Measurements from ENCODE around the gene IP6K3. TPM values are rescaled to one million over a fixed set of nuclear protein-coding genes. Genes with fewer than 3 reads are reported as not detected.

The IP6K3 gene
- total RNA-seq, 2 donors from 2014 or later = 2.5 to 3.1 TPM

DNA sequence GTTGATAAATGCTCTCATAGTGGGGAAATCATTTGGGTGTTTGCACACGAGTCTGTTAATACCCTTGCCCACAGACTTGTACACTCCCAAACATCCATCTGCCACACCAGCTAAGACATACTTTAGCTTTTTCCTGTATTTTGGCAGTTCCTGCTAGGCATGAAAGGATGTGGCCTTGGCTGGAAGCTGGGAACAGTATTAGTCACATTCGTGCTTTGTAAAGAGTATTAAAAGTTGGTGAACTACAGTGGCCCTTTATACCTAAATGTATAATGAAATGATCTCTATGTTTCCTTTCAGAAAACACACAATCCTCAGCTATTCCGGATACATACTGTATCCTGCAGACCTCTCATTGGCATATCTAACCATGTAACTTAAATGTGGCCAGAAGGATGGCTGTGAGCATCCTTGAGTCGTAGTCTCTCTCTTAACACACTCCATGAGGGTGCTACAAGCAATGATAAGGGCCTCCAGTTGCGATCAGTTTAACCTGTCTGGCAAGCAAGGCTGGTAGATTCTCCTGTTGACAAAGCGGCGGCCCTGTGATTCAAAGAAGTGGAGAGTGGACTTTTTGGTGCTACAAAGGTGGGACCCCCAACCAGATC is 40.7 kb upstream of the IP6K3 start:
- intact Hi-C loops (cut with DNase I) = loop anchor here (10.0 kb wide), 1 partner anchor 333 kb away; the partner anchor contains the start of gene ZBTB9

DNA sequence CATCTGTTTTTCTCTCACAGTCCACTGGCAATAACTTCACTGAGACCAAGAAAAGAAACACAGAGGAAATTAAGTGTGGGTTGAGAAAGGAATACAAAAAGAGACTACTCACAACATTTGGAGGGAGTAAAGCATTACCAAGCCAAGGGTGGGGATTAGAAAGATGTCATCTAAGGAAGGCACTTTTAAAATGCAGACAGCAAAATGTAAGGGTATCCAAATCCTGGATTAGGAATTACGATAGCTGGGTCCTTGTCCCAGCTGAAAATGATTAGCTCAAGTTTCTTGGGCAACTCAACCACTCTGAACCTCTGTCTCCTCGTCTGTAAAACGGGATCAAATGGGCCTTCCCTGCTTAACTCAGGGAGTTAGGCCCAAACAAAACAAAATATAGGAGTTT is 40.0 kb upstream of the IP6K3 start:
- 78% methylated on average over 3 of the region's 3 CpGs for whole genome bisulfite sequencing
- TF ChIP-seq POLR2A (IDR thresholded peaks at IDR 0.05) (no peak), POLR2AphosphoS5 (IDR thresholded peaks at IDR 0.05) (no peak)
- TF ChIP-seq, protein P1, sequence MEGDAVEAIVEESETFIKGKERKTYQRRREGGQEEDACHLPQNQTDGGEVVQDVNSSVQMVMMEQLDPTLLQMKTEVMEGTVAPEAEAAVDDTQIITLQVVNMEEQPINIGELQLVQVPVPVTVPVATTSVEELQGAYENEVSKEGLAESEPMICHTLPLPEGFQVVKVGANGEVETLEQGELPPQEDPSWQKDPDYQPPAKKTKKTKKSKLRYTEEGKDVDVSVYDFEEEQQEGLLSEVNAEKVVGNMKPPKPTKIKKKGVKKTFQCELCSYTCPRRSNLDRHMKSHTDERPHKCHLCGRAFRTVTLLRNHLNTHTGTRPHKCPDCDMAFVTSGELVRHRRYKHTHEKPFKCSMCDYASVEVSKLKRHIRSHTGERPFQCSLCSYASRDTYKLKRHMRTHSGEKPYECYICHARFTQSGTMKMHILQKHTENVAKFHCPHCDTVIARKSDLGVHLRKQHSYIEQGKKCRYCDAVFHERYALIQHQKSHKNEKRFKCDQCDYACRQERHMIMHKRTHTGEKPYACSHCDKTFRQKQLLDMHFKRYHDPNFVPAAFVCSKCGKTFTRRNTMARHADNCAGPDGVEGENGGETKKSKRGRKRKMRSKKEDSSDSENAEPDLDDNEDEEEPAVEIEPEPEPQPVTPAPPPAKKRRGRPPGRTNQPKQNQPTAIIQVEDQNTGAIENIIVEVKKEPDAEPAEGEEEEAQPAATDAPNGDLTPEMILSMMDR (IDR thresholded peaks at IDR 0.05) = no peak
- Histone ChIP-seq H3K27me3 (replicated peaks; ENCODE audit: insufficient read depth) (no peaks in the 10 kb centered on the region), H3K4me1 (replicated peaks) (peaks cover 12% of the 10 kb centered on the region), H3K36me3 (peaks cover 0 to 10% of the 10 kb centered on the region in 2 donors), H3K9me3 (no peaks in the 10 kb centered on the region), H3K27ac (no peak overlapping the region), H3K4me3 (no peak overlapping the region)
- intact Hi-C loops (cut with DNase I) = loop anchor here (10.0 kb wide), 1 partner anchor 332 kb away; the partner anchor contains the start of gene ZBTB9
- DNase-seq (ENCODE audit: low spot score) = no peak

More for the DNA sequence above, 40.7 kb upstream of the IP6K3 start:
- TF ChIP-seq POLR2AphosphoS5 (IDR thresholded peaks at IDR 0.05) = no peak
- TF ChIP-seq POLR2A (IDR thresholded peaks at IDR 0.05) = no peak
- TF ChIP-seq, protein P1 (IDR thresholded peaks at IDR 0.05) = no peak
- 28% methylated on average over 7 of the region's 7 CpGs for WGBS
- DNase-seq (ENCODE audit: low spot score) = peak; percentile 33
- Histone ChIP-seq H3K27ac (peak overlapping the region; percentile 90 to 97), H3K27me3 (replicated peaks; ENCODE audit: insufficient read depth) (no peaks in the 10 kb centered on the region), H3K9me3 (no peaks in the 10 kb centered on the region), H3K36me3 (peaks cover 0 to 10% of the 10 kb centered on the region in 2 donors), H3K4me3 (peak overlapping the region; percentile 85 to 91), H3K4me1 (replicated peaks) (peaks cover 12% of the 10 kb centered on the region)

DNA sequence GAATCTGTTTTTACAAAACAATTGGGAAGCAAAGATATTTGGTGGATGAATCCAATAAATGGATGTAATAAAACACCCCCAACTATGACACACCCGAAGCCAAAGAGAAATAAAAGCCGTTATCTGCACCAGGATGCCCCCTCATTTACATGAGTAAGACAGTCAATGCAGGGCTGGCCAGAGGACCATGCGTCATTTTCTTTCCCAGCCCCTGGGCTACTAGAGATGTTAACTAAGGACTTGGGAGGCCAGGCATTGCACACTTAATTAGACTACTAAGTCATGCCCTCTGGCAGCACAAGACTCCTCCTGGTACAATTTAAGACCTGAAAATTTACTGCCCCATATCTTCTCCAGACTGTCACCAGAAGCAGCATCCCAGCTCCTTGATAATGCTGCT is 39.1 kb upstream of the IP6K3 start:
- peaks cover 12% of the 10 kb centered on the region for H3K4me1 ChIP-seq (replicated peaks)
- TF ChIP-seq POLR2AphosphoS5 (IDR thresholded peaks at IDR 0.05) = no peak
- no peak for TF ChIP-seq POLR2A (IDR thresholded peaks at IDR 0.05)
- TF ChIP-seq, protein P1 (IDR thresholded peaks at IDR 0.05) = no peak
- DNase-seq (ENCODE audit: low spot score) = no peak
- no peaks in the 10 kb centered on the region for H3K27me3 ChIP-seq (replicated peaks; ENCODE audit: insufficient read depth)
- H3K36me3 ChIP-seq = peaks cover 0 to 10% of the 10 kb centered on the region in 2 donors
- H3K27ac ChIP-seq = peak overlapping the region in 1 of 2 donors; percentile 20
- 59% methylated on average over 3 of the region's 3 CpGs for WGBS
- H3K9me3 ChIP-seq = no peaks in the 10 kb centered on the region
- no peak overlapping the region for H3K4me3 ChIP-seq
- intact Hi-C loops (cut with DNase I) = loop anchor here (10.0 kb wide), 1 partner anchor 331 kb away; the partner anchor contains the start of gene ZBTB9

DNA sequence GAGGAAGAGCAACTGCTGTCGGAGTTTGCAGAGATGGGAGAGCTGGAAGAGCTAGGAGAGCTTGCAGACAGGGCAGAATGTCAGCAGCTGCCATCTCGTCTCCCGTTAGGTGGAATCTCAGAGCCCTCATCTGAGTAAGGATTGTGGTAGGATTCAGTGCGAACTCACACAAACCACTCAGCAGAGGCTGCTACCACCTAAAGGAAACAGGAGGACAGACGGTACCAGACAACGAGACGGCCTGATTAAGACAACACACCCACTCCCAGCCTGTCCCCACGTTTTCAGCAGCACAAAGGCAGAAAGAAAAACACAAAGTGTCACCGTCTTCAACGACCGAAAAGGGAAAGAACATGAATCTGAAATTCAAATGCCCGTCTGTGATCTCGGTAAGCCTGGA is 38.1 kb upstream of the IP6K3 start:
- intact Hi-C loops (cut with DNase I) = loop anchor here (10.0 kb wide), 1 partner anchor 330 kb away; the partner anchor contains the start of gene ZBTB9

More for the DNA sequence above, 38.1 kb upstream of the IP6K3 start:
- TF ChIP-seq, protein P1 (IDR thresholded peaks at IDR 0.05) = no peak
- no peak for TF ChIP-seq POLR2AphosphoS5 (IDR thresholded peaks at IDR 0.05)
- no peak for TF ChIP-seq POLR2A (IDR thresholded peaks at IDR 0.05)
- DNase-seq (ENCODE audit: low spot score) = no peak
- Histone ChIP-seq H3K9me3 (no peaks in the 10 kb centered on the region), H3K27me3 (replicated peaks; ENCODE audit: insufficient read depth) (no peaks in the 10 kb centered on the region), H3K4me1 (replicated peaks) (peaks cover 12% of the 10 kb centered on the region), H3K36me3 (peaks cover 0 to 20% of the 10 kb centered on the region in 2 donors), H3K27ac (no peak overlapping the region), H3K4me3 (no peak overlapping the region)
- WGBS = 73% methylated on average over 13 of the region's 13 CpGs
